GM21529 (cell line): Measurements from ENCODE around the gene USP47.

Experiments used
- ATAC-seq: cut with Tn5 transposase; IDR thresholded peaks from one replicate; pipeline ENCODE4 v1.9.1; 2021; ENCODE audit not compliant: unreplicated experiment

USP47 gene, protein sequence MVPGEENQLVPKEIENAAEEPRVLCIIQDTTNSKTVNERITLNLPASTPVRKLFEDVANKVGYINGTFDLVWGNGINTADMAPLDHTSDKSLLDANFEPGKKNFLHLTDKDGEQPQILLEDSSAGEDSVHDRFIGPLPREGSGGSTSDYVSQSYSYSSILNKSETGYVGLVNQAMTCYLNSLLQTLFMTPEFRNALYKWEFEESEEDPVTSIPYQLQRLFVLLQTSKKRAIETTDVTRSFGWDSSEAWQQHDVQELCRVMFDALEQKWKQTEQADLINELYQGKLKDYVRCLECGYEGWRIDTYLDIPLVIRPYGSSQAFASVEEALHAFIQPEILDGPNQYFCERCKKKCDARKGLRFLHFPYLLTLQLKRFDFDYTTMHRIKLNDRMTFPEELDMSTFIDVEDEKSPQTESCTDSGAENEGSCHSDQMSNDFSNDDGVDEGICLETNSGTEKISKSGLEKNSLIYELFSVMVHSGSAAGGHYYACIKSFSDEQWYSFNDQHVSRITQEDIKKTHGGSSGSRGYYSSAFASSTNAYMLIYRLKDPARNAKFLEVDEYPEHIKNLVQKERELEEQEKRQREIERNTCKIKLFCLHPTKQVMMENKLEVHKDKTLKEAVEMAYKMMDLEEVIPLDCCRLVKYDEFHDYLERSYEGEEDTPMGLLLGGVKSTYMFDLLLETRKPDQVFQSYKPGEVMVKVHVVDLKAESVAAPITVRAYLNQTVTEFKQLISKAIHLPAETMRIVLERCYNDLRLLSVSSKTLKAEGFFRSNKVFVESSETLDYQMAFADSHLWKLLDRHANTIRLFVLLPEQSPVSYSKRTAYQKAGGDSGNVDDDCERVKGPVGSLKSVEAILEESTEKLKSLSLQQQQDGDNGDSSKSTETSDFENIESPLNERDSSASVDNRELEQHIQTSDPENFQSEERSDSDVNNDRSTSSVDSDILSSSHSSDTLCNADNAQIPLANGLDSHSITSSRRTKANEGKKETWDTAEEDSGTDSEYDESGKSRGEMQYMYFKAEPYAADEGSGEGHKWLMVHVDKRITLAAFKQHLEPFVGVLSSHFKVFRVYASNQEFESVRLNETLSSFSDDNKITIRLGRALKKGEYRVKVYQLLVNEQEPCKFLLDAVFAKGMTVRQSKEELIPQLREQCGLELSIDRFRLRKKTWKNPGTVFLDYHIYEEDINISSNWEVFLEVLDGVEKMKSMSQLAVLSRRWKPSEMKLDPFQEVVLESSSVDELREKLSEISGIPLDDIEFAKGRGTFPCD (N-terminal part only)

DNA sequence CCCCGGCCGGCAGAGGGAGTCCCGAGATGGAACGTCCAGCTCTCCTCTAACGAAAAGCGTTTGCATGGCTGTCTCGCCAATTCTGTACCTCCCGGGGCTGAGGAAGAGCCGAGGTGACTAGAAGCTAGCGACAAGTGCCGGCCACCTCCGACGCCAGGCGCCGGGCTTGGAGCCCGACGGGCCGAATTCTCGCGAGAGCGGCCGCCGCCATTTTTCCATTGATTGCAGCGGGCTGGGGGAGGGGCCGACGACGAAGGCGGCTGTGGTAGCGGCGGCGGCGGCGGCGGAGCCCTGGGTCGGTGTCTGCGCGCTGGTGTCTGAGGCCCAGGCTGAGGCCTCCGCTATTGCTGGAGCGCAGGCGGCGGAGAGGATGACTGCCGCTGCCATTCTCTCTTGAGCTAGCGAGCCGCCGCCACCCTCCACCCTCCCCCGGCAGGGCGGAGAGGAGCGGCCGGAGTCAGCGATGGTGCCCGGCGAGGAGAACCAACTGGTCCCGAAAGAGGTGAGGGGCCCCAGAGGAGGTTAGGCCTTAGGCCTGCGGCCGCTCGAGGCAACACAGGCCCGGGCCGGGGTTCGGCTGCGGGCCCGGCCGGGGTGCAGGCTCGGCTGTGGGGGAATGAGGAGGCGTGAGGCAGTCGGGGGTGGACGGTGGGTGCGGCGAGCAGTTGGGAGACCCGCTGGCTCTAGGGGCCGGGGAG is at the start of gene USP47:
TSS of gene USP47 (plus strand) at position 250 of the 698 bp plus-strand sequence. CDS start at position 464, 214 bp downstream.
- ATAC-seq = peak; percentile 74

DNA sequence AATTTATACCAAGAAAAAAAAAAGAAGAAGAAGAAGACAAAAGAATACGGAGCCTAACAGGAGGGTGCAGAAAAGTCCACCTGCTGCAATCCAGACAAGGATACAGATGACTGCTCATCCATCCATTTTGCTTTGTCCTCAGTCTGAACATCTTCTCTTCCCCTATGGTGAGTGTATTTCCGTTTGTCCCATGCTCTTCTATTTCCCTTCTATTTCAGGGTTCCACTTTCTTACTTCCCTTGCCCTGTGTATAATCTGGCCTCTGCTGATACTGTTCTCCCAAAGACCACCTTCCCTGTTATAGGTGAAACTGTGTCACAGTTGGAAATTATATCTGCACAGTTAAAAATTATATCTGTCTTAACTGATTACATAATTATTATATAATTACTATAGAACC is 48.7 kb upstream of the USP47 start:
- no peak for ATAC-seq

DNA sequence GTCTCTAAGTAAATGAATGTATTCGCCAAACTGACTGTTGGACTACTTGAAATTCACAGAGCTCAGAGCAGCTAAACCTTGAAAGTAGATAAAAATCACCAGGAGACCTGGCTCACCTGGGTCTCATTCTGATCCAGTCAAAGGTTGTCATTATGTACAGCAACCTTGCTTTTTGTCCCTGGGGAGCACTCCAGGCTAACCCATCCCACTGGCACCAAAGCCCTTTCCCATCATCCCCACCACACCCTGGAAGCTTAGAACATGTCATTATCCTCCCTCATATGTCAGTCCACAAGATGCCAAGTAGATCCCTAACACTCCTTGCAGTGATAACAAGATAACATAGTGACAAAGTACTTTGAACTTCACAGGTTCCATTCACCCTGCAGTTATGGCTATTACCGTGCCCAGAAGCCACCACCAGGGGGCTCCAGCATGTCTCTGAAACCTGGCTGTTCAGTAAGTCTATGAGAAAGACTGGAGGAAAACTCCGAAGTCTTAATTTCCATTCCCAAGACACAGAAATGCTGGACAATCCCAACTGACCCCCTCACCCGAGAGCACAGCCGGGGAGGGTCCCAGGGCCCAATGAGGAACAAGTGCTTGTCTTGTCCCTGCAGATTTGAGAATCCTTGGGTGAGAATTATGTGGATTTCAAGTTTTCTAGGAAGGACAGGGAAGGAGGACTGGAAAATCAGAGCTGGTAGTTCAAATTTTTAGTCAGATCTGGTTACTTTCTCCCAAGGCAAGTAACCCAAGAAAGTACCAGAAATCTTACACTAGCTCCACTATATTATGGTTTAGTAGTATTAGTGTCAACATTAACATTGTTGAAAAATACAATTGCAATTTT is 43.0 kb upstream of the USP47 start:
- ATAC-seq = peak; percentile 71

DNA sequence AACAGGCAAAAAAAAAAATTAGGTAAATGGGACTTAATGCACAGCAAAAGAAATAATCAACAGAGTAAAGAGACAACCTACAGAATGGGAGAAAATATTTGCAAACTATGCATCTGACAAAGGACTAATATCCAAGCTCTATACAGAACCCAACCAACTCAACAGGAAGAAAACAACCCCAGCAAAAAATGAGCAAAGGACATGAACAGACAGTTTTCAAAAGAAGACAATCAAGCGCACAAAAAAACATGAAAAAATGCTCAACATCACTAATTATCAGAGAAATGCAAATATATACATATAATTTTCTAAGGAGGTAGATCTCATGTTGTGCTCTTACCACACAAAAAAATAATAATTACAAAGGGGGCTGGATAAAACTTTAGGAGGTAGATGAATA is 36.5 kb upstream of the USP47 start:
- no peak for ATAC-seq

DNA sequence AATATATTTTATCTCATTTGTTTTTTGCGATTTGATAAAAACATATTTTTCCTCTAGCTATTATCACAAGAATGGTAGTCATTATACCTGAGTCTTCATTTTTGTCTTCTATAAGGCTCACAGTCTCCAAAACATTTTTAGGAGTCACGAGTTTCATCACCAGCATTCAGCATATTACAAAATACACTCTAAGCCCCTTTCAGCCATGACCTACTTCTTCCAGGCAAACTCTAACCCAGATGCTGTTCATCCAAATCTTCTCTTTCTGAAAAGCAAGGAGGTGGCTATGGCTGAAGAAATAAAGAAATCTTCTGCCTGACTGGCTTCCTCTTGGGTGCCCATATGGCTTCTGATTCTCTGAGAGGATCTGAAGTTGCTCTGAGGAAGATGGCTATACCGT is 35.7 kb upstream of the USP47 start:
- ATAC-seq = no peak

DNA sequence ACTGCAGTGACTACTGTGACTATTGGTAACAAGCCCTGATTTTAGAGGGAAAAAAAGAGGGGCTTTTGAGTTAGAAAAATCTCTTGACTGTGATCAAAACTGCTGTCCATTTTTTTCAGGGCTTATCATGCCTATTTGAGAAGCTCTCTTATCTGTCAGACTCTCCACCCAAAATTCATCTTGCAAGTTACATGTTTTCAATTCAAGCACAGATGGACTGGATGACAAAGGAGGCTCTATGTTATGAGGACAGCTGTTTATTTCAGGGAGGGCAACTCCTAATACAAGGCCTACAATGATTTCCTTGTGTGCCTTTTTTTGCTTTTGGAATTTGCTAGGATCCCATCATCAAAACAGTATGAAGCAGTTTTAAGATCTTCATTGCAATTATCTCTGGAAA is 35.2 kb upstream of the USP47 start:
- no peak for ATAC-seq

DNA sequence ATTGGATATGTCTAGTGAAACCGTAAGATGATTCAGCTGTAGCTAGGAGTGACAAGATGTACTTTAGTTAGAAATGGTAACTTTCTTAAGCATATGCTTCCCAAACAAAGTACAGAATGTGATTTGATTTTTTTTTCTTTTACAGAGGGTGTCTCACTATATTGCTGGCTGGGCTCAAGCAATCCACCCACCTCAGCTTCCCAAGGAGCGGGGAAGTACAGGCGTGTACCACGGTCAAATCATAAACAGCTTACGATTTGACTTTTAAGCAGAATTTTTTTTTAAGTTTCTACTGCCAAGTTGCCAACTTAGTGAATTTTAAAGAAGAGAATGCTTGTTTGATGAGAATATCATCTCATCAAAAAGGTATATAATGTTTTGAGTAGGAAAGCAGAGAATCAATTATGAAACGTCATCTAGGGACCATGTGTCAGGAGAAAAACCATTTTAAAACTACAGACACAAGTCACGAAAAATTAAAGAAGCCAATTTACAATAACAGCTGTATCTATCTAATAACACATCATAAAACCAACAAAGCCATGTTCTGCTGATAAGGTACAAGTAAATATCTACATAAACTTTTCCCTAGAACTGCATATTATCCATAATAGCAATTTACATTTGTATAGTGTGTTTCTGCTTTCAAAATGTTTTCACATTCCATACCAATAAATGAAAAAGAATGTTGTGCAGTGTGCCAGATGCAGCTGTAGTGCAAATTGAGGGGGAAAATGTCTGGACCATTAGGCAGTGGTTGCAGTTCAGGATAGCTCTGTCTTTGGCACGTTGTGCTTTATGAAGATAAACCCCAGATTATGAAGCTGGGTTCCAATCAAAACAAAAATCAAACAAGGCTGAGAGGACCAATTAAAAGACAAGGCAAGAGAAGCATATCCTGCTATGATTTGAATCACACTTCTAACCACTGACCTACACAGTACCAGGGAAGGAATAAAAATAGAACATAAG is 33.7 kb upstream of the USP47 start:
- ATAC-seq = no peak

DNA sequence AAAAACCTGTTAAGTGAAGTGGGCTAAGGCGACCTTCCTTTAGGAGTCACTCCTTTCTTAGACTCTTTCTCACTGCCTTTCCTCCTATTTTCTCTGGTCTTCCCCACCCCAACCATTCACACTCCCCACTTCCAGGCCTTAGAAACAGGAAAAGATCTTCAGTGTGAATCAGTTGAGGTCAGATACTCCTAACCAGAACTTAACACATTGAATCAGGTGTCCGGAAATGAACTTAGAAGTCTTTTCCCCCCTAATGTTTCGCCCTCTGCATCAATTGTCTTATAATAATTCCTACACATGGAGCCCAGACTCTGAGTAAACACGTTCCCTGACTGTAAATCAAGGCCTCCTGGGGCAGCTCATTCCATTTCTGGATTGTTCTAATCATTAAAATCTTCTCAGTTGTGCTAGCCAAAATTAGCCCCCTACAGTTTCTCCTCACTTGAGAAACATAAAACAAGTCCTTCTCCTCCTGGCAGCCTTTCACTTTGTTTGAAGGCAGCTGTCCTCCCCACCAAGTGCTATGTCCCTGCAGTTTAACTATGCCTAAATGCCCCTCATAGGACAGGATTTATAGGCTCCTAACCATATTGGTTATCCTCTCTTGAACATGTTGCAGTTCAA is 32.7 kb upstream of the USP47 start:
- ATAC-seq = no peak

DNA sequence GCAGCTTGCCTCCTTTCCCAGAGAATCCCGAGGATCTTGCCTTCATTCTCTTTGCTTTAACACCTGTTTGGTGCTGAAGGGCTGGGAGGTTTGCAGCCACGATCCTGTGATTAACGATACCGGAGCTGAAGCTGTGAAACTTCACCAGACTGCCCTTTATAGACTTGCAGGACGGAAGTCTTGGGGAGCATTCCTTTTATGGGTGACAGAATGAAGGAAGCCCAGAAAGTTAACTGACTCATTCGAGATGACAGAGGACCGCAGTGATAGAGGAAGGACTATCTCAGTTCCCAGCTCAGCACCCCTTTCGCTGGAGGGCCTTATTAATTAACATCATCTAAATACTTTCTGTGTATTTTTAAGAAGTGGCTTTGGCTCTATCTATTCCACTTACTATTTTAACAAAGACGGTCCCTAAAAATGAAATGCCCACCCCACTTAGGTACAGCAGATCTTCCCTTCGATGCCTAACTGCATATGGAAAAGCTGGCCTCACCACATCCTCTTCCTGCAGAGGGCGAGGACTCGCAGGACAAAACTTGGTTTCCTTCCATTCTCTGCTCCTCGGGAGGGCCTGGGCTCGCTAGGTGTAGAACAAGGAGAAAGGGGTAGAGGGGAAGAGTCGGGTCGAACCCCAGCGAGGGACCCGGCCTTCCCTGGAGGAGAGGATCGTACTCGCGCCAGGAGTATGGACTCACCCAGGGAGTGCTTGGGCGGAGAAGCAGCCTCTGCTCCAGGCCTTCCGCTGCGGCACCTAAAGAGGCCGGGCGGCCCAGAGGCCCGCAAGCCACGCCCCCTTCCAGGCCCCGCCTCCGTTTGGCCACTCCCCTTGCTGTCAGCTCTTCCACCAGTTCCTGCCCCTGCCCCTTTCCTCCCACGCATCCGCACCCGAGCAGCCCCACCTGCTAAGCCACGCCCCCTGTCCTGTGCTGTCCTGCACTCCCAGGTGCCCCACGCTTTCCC is 30.7 kb upstream of the USP47 start:
- no peak for ATAC-seq

DNA sequence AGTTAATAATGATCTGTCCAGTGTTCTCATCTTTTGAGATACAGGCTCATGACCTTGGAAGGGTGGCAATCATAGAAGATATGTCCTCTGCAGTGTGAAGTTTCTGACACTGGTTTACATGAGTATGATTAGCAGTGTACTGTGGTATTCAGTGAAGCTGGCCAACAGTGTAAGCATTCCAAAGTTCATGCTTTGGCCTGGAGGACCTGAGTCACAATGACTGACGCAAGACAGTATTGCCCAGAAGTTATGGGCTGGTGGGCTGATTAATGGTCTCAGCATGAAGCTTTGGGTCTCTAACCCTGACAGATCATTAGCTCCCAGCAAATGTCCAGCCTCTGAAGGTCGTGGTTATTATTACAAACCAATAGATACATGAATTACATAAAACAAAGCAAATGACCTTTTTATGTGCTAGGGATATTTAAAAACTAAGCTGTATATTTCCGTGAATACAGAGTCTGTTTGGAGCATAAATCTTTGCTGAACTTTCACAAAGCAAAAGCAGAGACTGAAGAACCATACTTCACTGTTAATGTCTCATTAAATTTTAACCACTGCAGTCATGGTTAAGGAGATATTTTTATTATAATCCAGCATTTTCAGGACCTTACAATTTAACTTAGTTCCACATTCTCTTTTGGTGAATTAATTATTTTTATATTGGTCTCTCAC is 28.3 kb upstream of the USP47 start:
- no peak for ATAC-seq

DNA sequence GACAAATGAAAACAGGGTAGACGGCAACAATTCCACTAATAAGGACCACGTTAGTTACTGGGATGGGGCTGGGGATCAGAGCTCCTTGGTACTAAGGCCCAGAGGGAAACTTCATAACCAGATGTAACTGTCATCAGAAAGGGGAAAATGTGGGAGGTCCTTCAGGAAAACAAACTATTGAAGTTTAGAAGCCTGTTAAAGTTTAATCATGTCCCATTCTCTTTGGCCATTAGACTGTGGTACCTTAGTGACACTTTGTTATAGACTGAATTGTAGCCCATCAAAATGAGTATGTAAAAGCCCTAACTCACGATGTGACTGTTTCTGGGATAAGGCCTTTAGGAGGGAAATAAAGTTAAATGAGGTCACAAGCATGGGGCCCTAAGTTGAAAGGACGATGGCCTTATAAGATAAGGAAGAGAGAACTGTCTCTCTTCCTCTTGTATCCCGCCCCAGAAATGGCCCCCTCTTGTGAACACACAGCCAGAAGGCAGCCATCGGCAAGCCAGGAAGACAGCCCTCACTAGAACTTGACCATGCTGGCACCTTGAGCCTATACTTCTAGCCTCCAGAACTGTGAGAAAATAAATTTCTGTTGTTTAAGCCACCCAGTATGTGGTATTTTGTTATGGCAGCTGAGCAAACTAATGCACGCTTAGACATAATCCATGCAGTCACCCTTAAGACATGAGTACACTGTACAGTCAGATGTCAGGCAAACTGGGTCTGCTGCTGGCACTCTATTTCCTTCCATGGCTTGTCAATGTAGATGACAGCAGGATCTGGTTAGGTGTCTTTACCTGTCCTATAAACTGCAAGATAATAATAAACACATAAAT is 26.9 kb upstream of the USP47 start:
- no peak for ATAC-seq

DNA sequence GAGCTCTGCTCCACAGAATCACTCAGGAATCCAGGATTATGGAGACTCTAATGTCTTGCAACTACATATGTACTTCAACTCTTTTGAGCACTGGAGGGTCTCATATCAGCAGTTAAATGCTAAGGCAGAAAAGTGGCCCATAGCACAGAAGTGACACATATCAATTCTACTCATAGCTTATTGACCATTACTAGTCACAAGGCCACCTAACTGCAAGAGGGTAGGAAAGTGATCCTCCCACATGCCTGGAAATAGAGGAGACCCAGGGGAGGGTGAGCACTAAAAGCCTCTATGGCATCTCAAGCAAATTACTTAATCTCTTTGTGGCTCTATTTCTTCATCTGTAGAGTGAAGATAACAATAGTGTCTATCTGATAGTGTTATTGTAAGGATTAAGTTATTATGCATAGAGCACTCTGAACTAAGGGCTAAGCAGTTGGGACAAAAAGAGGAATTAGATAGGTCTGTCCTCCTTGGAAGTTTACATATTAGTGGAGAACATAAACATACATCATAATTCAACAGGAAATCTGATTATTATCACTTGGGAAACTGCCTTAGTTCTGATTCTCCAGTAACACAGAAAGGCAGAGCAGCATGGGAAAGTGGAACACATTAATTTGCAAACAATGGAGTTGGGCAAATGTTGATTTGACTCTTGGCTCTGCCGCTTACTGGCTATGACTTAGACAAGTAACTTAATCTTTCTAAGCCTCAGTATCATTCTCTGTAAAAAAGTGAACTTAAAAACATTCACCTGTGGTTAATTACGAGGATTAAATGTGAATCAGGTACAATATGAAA is 25.1 kb upstream of the USP47 start:
- no peak for ATAC-seq

DNA sequence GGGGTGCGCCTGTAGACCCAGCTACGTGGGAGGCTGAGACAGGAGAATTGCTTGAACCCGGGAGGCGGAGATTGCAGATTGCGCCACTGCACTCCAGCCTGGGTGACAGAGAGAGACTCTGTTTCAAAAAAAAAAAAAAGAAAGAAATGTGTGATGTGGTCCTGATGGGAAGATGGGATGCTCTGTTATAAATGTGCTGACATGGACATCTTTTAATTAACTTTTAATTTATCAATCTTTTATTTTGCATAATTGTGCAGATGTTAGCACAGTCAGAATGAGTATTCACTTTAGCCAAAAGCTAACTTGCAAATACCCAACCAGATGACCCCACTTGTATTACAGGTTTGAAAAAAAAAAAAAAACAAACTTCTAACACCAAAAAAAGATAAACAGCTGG is 23.8 kb upstream of the USP47 start:
- ATAC-seq = no peak

DNA sequence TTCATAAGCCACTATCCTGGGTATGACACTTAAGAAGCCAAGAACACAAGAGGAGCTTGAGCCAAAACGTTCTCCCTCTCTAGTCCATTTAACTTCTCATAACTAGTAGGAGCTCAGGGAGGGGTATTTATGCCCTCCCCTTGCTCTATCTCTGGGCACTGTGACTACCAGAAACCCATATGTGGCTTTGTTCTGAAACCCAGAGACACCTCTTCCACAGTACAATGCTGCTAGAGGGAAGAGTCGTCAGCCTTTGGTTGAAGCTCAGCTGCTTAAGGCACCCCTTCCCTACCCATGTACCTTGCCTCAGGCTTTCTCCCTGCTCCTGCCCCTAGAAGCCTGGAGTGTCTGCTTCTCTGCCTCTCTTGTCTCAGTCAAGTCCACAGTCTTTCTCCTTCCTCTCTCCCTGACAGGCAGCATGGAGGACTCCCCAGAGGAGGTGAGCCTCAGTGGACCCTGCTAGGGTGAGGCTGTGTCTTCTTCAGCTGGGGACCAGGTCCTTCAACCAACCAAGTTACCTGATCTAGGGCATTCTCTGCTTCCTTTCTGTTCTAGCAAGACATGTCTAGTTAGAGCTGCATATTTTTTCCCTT is 23.1 kb upstream of the USP47 start:
- ATAC-seq = no peak
